HCT116 (cell line): ENCODE measurements around the gene TANC1. TPM values are rescaled to one million over a fixed set of nuclear protein-coding genes. Genes with fewer than 3 reads are reported as not detected.

Source experiments
- ATAC-seq: fragments of 200-7000 bp; cut with Tn5 transposase; 2 replicates; pipeline ENCODE4 v1.9.1; 2020; ENCODE audit warnings: mild to moderate bottlenecking, moderate library complexity
- BruUV-seq: library from RNA; stranded (reverse); fragments of 400-500 nt; replicated peaks from 2 replicates; lab custom pipeline; 2021; lab: Mats Ljungman, UMichigan
- CTCF ChIA-PET: fragments of 300-600 bp; sonication (Branson Sonifier 250); formaldehyde crosslinking; loops from one replicate; lab custom pipeline; 2021; ENCODE audit warnings: antibody characterized with exemption; lab: Charles Lee
- POLR2A ChIA-PET: fragments of 300-600, 350-600 bp; sonication (Branson Sonifier 250); formaldehyde crosslinking; loops from one replicate; lab custom pipeline; 2021; ENCODE audit warnings: antibody characterized with exemption; lab: Charles Lee
- RAD21 ChIA-PET, 2 experiments: fragments of 300-600 bp; sonication (Branson Sonifier 250); formaldehyde crosslinking; loops; one replicate each; lab custom pipeline; 2023; ENCODE audit warnings: low total read pairs in 2 of 2; ENCODE audit not compliant: uncharacterized antibody in 2 of 2, unreplicated experiment in 2 of 2, low non-redundant PET in 1 of 2; lab: Charles Lee
- DNase-seq: peaks from one replicate; pipeline ENCODE4 v3.0.0-alpha.2; 2010; ENCODE audit warnings: low read depth, low spot score
- H2AFZ ChIP-seq: fragments of 200-600 bp; shearing (Covaris generic), sonication (generic); 2 replicates; pipeline ENCODE4 v1.6.1; 2017; ENCODE audit warnings: low read depth, mixed run types, mixed read lengths, antibody characterized with exemption, low read length; ENCODE audit not compliant: poor library complexity, severe bottlenecking
- H3K27ac ChIP-seq: 2 replicates; pipeline ENCODE4 v1.5.1; 2012; ENCODE audit warnings: low read depth, low read length
- H3K27me3 ChIP-seq: fragments of 200-600 bp; sonication (generic); 2 replicates; pipeline ENCODE4 v1.6.1; 2016; ENCODE audit warnings: mixed run types, low read length, mixed read lengths; ENCODE audit not compliant: insufficient read depth
- H3K36me3 ChIP-seq, 2 experiments: fragments of 200-500 bp in 1 of 2; fragments of 200-600 bp in 1 of 2; sonication (Bioruptor generic) in 1 of 2; sonication (generic) in 1 of 2; 2 replicates each; pipeline versions ENCODE4 v1.5.1 to v1.6.1; 2014 to 2016; ENCODE audit warnings: low read length in 2 of 2, inconsistent platforms in 1 of 2, mixed read lengths in 1 of 2, mixed run types in 1 of 2; ENCODE audit not compliant: insufficient read depth in 2 of 2, control insufficient read depth in 1 of 2
- H3K4me1 ChIP-seq, 2 experiments: fragments of 200-600 bp in 1 of 2; sonication (generic) in 1 of 2; 2 replicates each; pipeline versions ENCODE4 v1.5.1 to v1.6.1; 2012 to 2017; ENCODE audit warnings: low read length in 2 of 2, inconsistent platforms in 1 of 2, mild to moderate bottlenecking in 1 of 2, mixed read lengths in 1 of 2, mixed run types in 1 of 2, moderate library complexity in 1 of 2; ENCODE audit not compliant: insufficient read depth in 2 of 2, control insufficient read depth in 1 of 2
- H3K4me2 ChIP-seq: fragments of 200-600 bp; sonication (generic); 2 replicates; pipeline ENCODE4 v1.6.1; 2017; ENCODE audit warnings: mixed run types, low read length, mixed read lengths
- H3K4me3 ChIP-seq, 2 experiments: fragments of 200-600 bp in 1 of 2; sonication (generic) in 1 of 2; replicated peaks in 1 of 2; 2 replicates each; pipeline ENCODE4 v1.5.1; 2011 to 2016; ENCODE audit warnings: low read length in 2 of 2, control low read depth in 1 of 2, low read depth in 1 of 2, mild to moderate bottlenecking in 1 of 2, mixed read lengths in 1 of 2, mixed run types in 1 of 2
- H3K79me2 ChIP-seq: fragments of 200-600 bp; sonication (generic); 2 replicates; pipeline ENCODE4 v1.6.1; 2017; ENCODE audit warnings: mild to moderate bottlenecking, mixed run types, low read length, moderate library complexity, mixed read lengths; ENCODE audit not compliant: insufficient read depth
- H3K9ac ChIP-seq: fragments of 200-600 bp; sonication (generic); 2 replicates; pipeline ENCODE4 v1.6.1; 2016; ENCODE audit warnings: low read length, mixed read lengths
- H3K9me2 ChIP-seq: fragments of 200-600 bp; sonication (generic), shearing (Covaris generic); 2 replicates; pipeline ENCODE4 v1.6.1; 2017; ENCODE audit warnings: mixed run types, mild to moderate bottlenecking, moderate library complexity; ENCODE audit not compliant: insufficient read depth
- H3K9me3 ChIP-seq, 2 experiments: fragments of 200-500 bp in 1 of 2; fragments of 200-600 bp in 1 of 2; sonication (Bioruptor generic) in 1 of 2; sonication (generic) in 1 of 2; 2 replicates each; pipeline ENCODE4 v1.6.1; 2014 to 2017; ENCODE audit warnings: low read length in 2 of 2, mixed read lengths in 2 of 2, inconsistent platforms in 1 of 2, low read depth in 1 of 2, mild to moderate bottlenecking in 1 of 2, mixed run types in 1 of 2, moderate library complexity in 1 of 2; ENCODE audit not compliant: control insufficient read depth in 1 of 2, insufficient read depth in 1 of 2
- H4K20me1 ChIP-seq: fragments of 200-600 bp; sonication (generic), shearing (Covaris generic); 2 replicates; pipeline ENCODE4 v1.6.1; 2017; ENCODE audit warnings: mixed run types, mild to moderate bottlenecking, moderate library complexity; ENCODE audit not compliant: insufficient read depth
- CEBPB ChIP-seq: IDR thresholded peaks from 2 replicates; pipeline ENCODE4 v1.6.1; 2012; ENCODE audit warnings: low read depth
- EGR1 ChIP-seq: IDR thresholded peaks from 2 replicates; pipeline ENCODE4 v1.6.1; 2012; ENCODE audit warnings: low read depth
- EZH2 ChIP-seq: fragments of 200-600 bp; sonication (generic); IDR thresholded peaks from 2 replicates; pipeline ENCODE4 v1.6.1; 2017; ENCODE audit warnings: antibody characterized with exemption, mixed run types
- EZH2phosphoT487 ChIP-seq: fragments of 200-600 bp; IDR thresholded peaks from 2 replicates; pipeline ENCODE4 v1.6.1; 2018; ENCODE audit warnings: antibody characterized with exemption, borderline replicate concordance
- POLR2A ChIP-seq: IDR thresholded peaks from 2 replicates; pipeline ENCODE4 v1.7.0; 2011; ENCODE audit warnings: borderline replicate concordance; ENCODE audit not compliant: insufficient read depth, insufficient read length; ENCODE audit errors: extremely low read depth
- POLR2AphosphoS5 ChIP-seq: IDR thresholded peaks from 2 replicates; pipeline ENCODE4 v1.6.1; 2011; ENCODE audit warnings: mild to moderate bottlenecking, low read depth, low read length, moderate library complexity
- RAD21 ChIP-seq: IDR thresholded peaks from 2 replicates; pipeline ENCODE4 v1.6.1; 2012; ENCODE audit warnings: low read depth, mild to moderate bottlenecking
- SIN3A ChIP-seq: IDR thresholded peaks from 2 replicates; pipeline ENCODE4 v1.6.1; 2012; ENCODE audit warnings: low read depth
- SP1 ChIP-seq: IDR thresholded peaks from 2 replicates; pipeline ENCODE4 v1.6.1; 2012; ENCODE audit warnings: low read depth
- TCF7L2 ChIP-seq: IDR thresholded peaks from 2 replicates; pipeline ENCODE4 v1.7.0; 2011; ENCODE audit warnings: borderline replicate concordance, inconsistent platforms; ENCODE audit not compliant: insufficient read depth, insufficient read length; ENCODE audit errors: extremely low read depth
- YY1 ChIP-seq: IDR thresholded peaks from 2 replicates; pipeline ENCODE4 v1.6.1; 2011; ENCODE audit warnings: low read length, low read depth, moderate library complexity, mild to moderate bottlenecking; ENCODE audit not compliant: insufficient replicate concordance; ENCODE audit errors: extremely low read depth
- intact Hi-C: fragments of 100-400 bp; cut with micrococcal nuclease; formaldehyde crosslinking; loops from 2 replicates; pipeline ENCODE4 v1.10.0; 2022
- total RNA-seq: library from RNA; stranded (reverse); gene quantifications from one replicate; pipeline ENCODE4 v1.2.1, GENCODE V29; 2021; ENCODE audit not compliant: unreplicated experiment
- TF ChIP-seq, protein P1 (sequence below): IDR thresholded peaks from 2 replicates; pipeline ENCODE4 v1.6.1; 2011; ENCODE audit warnings: mild to moderate bottlenecking, low read length, moderate library complexity; ENCODE audit not compliant: insufficient replicate concordance; ENCODE audit errors: extremely low read depth
- TF ChIP-seq, protein P2 (sequence below), 3 experiments: fragments of 200-600 bp in 1 of 3; sonication (generic) in 1 of 3; IDR thresholded peaks in 2 of 3; conservative IDR thresholded peaks in 1 of 3; 2 replicates each; pipeline ENCODE4 v1.5.1; 2012 to 2017; ENCODE audit warnings: low read depth in 2 of 3, low read length in 2 of 3, antibody characterized with exemption in 1 of 3, borderline replicate concordance in 1 of 3, control low read depth in 1 of 3, mild to moderate bottlenecking in 1 of 3, mixed read lengths in 1 of 3, mixed run types in 1 of 3, moderate library complexity in 1 of 3; ENCODE audit not compliant: insufficient read depth in 1 of 3

Gene TANC1
- total RNA-seq, 1 experiment from 2014 or later: 15.1 TPM

DNA sequence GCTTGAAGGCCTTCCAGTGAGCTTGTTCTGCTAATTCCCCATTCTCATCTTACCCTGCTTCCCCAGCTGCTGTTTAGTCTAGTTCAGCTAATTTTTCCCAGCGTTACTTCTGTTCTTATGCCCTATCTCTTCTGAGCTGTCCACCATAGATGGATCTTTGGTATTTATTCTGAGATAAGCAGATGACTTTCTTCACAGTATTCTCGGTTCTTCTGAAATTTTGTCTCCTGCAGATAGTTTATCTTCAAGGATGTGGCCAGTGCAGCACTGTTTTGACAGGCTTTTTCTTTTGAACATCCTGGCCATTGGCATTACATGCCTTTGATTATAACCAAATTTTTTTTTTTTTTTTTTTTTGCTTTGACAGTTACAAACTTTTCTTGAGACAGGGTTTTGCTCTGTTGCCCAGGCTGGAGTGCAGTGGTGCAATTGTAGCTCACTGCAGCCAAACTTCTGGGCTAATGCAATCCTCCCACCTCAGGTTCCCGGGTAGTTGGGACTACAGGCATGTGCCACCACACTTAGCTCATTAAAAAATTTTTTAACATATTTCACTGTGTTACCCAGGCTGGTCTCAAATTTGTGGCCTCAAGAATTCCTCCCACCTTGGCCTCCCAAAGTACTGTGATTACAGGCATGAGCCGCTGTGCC lies 183.8 kb downstream of the TANC1 start:
- TF ChIP-seq, protein P1, sequence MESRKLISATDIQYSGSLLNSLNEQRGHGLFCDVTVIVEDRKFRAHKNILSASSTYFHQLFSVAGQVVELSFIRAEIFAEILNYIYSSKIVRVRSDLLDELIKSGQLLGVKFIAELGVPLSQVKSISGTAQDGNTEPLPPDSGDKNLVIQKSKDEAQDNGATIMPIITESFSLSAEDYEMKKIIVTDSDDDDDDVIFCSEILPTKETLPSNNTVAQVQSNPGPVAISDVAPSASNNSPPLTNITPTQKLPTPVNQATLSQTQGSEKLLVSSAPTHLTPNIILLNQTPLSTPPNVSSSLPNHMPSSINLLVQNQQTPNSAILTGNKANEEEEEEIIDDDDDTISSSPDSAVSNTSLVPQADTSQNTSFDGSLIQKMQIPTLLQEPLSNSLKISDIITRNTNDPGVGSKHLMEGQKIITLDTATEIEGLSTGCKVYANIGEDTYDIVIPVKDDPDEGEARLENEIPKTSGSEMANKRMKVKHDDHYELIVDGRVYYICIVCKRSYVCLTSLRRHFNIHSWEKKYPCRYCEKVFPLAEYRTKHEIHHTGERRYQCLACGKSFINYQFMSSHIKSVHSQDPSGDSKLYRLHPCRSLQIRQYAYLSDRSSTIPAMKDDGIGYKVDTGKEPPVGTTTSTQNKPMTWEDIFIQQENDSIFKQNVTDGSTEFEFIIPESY: no peak
- TF ChIP-seq, protein P2, sequence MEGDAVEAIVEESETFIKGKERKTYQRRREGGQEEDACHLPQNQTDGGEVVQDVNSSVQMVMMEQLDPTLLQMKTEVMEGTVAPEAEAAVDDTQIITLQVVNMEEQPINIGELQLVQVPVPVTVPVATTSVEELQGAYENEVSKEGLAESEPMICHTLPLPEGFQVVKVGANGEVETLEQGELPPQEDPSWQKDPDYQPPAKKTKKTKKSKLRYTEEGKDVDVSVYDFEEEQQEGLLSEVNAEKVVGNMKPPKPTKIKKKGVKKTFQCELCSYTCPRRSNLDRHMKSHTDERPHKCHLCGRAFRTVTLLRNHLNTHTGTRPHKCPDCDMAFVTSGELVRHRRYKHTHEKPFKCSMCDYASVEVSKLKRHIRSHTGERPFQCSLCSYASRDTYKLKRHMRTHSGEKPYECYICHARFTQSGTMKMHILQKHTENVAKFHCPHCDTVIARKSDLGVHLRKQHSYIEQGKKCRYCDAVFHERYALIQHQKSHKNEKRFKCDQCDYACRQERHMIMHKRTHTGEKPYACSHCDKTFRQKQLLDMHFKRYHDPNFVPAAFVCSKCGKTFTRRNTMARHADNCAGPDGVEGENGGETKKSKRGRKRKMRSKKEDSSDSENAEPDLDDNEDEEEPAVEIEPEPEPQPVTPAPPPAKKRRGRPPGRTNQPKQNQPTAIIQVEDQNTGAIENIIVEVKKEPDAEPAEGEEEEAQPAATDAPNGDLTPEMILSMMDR (IDR thresholded peaks at IDR 0.05 in 2 of 3, conservative IDR thresholded peaks at IDR 0.05 in 1 of 3; ENCODE audit: borderline replicate concordance in 1 of 3, insufficient read depth in 1 of 3, low read depth in 2 of 3, low read length in 2 of 3): no peak
- TF ChIP-seq EZH2phosphoT487 (no peak), YY1 (no peak), POLR2AphosphoS5 (no peak), POLR2A (no peak), EGR1 (no peak), EZH2 (no peak), SP1 (no peak), TCF7L2 (no peak), RAD21 (no peak), SIN3A (no peak), CEBPB (no peak)
- no peaks in the 10 kb centered on the region for H3K9me2 ChIP-seq
- H3K9ac ChIP-seq: no peak overlapping the region
- H3K36me3 ChIP-seq: no peaks in the 10 kb centered on the region
- POLR2A ChIA-PET: no interaction called here
- DNase-seq (no peak), ATAC-seq (no peak)
- intact Hi-C loops: loop anchor here (10.0 kb wide), 1 partner anchor 563 kb away; the partner anchor contains the start of gene MARCHF7
- CTCF ChIA-PET: no interaction called here
- RAD21 ChIA-PET: no interaction called here
- BruUV-seq: no TSS peak
- no peak overlapping the region for H3K4me3 ChIP-seq
- H4K20me1 ChIP-seq: no peaks in the 10 kb centered on the region
- no peaks in the 10 kb centered on the region for H3K9me3 ChIP-seq
- H3K79me2 ChIP-seq: no peaks in the 10 kb centered on the region
- H3K27ac ChIP-seq: no peak overlapping the region
- H3K27me3 ChIP-seq: no peaks in the 10 kb centered on the region
- H3K4me1 ChIP-seq: peaks cover 47 to 62% of the 10 kb centered on the region in 2 experiments
- H3K4me2 ChIP-seq: peak overlapping the region; percentile 70
- H2AFZ ChIP-seq: no peak overlapping the region
